ENCODE data around the gene TMEM39B. TPM values are rescaled to one million over a fixed set of nuclear protein-coding genes. Genes with fewer than 3 reads are reported as not detected.

TMEM39B gene
- total RNA-seq = 3.0 and 4.8 TPM in 2 replicates

DNA sequence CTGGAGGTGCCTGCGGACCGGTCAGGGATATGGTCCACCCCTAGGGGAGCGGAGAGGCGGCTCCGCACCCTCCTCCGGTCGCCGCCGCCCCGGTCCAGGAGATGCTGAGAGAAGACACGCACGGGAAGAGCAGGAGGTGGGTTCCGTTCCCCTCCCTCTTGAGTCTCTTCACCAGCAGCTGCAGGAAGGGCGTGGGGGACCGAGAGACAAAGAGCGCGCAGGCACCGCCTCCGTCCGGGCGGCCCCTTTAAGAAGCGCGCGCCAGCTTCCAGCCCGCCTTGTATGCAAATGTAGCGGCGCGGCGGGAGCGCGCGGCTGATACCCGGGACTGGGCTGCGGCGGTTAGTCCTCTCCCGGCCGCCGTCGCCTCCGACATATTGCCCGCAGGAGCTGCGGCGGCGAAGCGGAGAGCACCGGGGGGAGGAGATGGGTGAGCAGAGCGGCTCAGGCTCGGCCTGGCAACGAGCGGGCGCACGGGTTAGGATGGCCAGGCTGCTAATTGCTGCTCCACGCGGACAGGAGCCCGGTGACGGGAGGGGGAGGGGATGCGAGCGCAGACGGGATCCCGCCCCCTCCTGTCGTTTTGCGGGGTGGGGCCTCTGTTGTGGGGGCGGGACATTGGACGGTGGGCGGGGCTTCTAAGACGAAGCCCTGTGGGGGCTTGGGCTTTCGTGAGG is at the start of gene TMEM39B:
TSS of gene TMEM39B (plus strand) at position 318 of the 677 bp plus-strand sequence. CDS start at position 427, 109 bp downstream.

DNA sequence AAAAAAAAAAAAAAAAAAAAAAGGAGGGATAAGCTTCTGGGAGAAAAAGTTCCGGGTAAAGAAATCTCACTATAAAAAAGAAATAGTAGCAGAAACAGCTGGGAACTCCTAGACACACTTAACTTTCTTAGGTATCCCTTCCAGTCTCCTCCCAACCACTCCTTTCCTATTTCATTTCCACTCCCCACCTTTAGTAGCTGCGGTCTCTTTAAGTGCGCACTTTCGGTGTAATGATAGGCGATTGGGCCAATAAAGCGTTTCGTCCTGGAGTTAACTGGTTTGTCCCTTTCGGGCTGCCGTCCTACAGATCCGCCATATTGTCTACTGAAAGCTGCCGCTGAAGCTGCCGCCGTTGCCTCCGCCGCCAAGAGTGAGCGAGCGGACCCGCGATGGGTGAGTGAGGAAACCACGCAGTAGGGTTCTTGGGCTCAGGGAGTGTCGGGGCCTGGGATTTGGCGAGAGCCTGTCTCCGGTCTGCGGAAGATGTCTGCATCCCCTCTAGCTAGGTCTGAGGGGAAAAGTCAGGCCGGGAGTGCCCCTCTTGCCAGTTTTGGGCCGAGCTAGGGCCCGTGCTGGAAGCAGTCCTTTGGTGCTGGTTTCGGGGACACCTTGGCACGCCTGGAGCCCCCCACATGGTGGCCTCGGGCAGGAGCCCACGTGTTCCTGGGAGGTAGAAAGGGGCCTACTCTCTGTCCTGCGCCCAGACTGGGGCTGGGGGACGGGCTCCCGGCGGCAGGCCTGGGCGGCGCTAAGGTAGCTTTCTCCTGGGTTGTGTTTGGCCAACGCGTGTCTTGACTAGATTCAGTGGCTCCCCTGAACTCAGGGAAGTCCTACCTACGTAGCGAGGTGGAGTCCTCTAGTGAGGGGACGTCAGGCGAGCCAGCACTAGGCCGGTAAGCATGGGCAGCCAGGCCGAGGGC is 35.3 kb downstream of the TMEM39B start, which contains the start of gene KPNA6:
TSS of gene KPNA6 (plus strand) at position 315 of the 920 bp plus-strand sequence. CDS start at position 390, 75 bp downstream.

Other genes with a start within 250 kb of the TMEM39B start
- 108 and 111 TPM in 2 replicates for gene PTP4A2, start 134.6 kb upstream of the TMEM39B start, total RNA-seq
- gene KHDRBS1, start 59.1 kb upstream of the TMEM39B start, total RNA-seq = 71.3 and 98.8 TPM in 2 replicates
- 37.4 and 50.5 TPM in 2 replicates for gene KPNA6, start 35.1 kb downstream of the TMEM39B start, total RNA-seq
- gene TXLNA, start 106.7 kb downstream of the TMEM39B start, total RNA-seq = 29.5 and 39.8 TPM in 2 replicates
- gene CCDC28B, start 127.7 kb downstream of the TMEM39B start, total RNA-seq = 19.6 and 19.9 TPM in 2 replicates
- 1.9 and 3.5 TPM in 2 replicates for gene IQCC, start 132.7 kb downstream of the TMEM39B start, total RNA-seq
- gene DCDC2B, start 136.2 kb downstream of the TMEM39B start, total RNA-seq = not detected in 2 replicates
- gene TMEM234, start 149.4 kb downstream of the TMEM39B start, total RNA-seq = 14.5 and 15.7 TPM in 2 replicates
- gene EIF3I, start 149.5 kb downstream of the TMEM39B start, total RNA-seq = 355 and 383 TPM in 2 replicates
- gene FAM167B, start 174.3 kb downstream of the TMEM39B start, total RNA-seq = not detected in 2 replicates
- 0.37 and 2.5 TPM in 2 replicates for gene LCK, start 178.3 kb downstream of the TMEM39B start, total RNA-seq
- 94.7 and 102 TPM in 2 replicates for gene HDAC1, start 219.1 kb downstream of the TMEM39B start, total RNA-seq